Embryonic facial prominence (tissue), 1 donor: Measurements from ENCODE around the gene FOXP1.
"Not testable (repeated sequence)": the region's sequence is repeated elsewhere in the genome, so short reads cannot be mapped to it uniquely, and the experiment has no call there.

ENCODE experiments used
- DNase-seq: peaks from one replicate; pipeline ENCODE4 v3.0.0-alpha.2; 2016; ENCODE audit errors: extremely low spot score

Gene FOXP1

GRCh38 chr3:71451060-71451459 is 132.5 kb downstream of the FOXP1 start:
- DNase-seq = no peak

- DNase-seq = no peak
These were observed 133.4 kb downstream of the FOXP1 start for GRCh38 chr3:71450162-71450561.

GRCh38 chr3:71447803-71448202 is 135.7 kb downstream of the FOXP1 start:
- no peak for DNase-seq

- DNase-seq = no peak
These were observed 136.3 kb downstream of the FOXP1 start for GRCh38 chr3:71447197-71447596.

- no peak for DNase-seq
These were observed 136.8 kb downstream of the FOXP1 start for GRCh38 chr3:71446734-71447133.

- DNase-seq = no peak
These were observed 137.3 kb downstream of the FOXP1 start for GRCh38 chr3:71446260-71446659.

GRCh38 chr3:71444861-71445259 is 138.7 kb downstream of the FOXP1 start:
- no peak for DNase-seq

GRCh38 chr3:71444028-71444860 is 139.3 kb downstream of the FOXP1 start:
- no peak for DNase-seq

- DNase-seq = no peak
These were observed 140.2 kb downstream of the FOXP1 start for GRCh38 chr3:71443332-71443731.

GRCh38 chr3:71442652-71443042 is 140.9 kb downstream of the FOXP1 start:
- DNase-seq = no peak

GRCh38 chr3:71441925-71442651 is 141.4 kb downstream of the FOXP1 start:
- DNase-seq = no peak

GRCh38 chr3:71441217-71441924 is 142.2 kb downstream of the FOXP1 start:
- no peak for DNase-seq

GRCh38 chr3:71438904-71439303 is 144.6 kb downstream of the FOXP1 start:
- no peak for DNase-seq

GRCh38 chr3:71438071-71438685 is 145.3 kb downstream of the FOXP1 start:
- DNase-seq = peak; percentile 47

GRCh38 chr3:71436337-71436736 is 147.2 kb downstream of the FOXP1 start:
- DNase-seq = no peak

- not testable (repeated sequence) for DNase-seq
These were observed 147.7 kb downstream of the FOXP1 start for GRCh38 chr3:71435836-71436235.

- no peak for DNase-seq
These were observed 149.9 kb downstream of the FOXP1 start for GRCh38 chr3:71433631-71434030.

- DNase-seq = no peak
These were observed 151.2 kb downstream of the FOXP1 start for GRCh38 chr3:71432044-71432975.

GRCh38 chr3:71430941-71431552 is 152.5 kb downstream of the FOXP1 start:
- DNase-seq = no peak

- DNase-seq = no peak
These were observed 153.9 kb downstream of the FOXP1 start for GRCh38 chr3:71429597-71429988.
